ENCODE measurements around the gene LZTS2. TPM values are rescaled to one million over a fixed set of nuclear protein-coding genes. Genes with fewer than 3 reads are reported as not detected.

LZTS2 gene
- total RNA-seq, 1 experiment from 2014 or later = 69.1 TPM

DNA sequence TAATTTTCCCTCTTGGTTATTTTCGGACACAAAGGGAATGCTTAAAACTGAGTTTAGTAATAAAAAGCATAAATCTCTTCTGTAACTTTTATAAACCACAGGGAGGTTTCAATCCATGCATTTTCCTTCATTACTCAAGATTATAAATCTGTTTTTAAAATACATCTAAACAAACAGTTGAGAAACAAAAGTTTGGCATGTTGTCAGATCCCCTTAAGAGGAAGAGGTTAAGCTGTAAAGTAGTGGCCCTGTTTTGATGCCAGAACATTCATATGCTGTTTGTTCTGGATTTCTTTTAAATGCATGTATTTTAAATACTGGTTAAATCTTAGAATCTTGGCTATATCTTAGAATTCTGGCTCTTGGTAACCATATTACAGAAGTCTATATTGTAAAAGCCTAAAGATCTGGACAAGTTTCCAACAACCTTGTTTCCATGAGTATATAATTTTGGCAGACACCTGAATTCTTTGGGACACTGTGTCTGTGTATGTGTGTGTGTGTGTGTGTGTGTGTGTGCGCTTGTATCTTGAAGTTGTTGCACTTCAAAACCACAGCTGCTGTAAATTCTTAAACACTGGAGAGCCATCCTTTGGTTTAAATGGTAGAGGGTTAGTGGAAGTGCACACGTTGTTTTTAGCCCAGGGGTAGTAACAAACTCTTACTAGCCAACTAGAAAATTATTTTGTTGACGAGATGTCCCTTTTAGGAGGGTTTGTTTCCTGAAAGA is 37.1 kb upstream of the LZTS2 start:
- Histone ChIP-seq H2BK5ac (ENCODE audit: insufficient read length, low read length) (no peak overlapping the region), H4K91ac (ENCODE audit: insufficient read length, low read depth, low read length) (no peak overlapping the region), H3K4ac (ENCODE audit: low read depth, low read length) (no peak overlapping the region), H4K5ac (ENCODE audit: insufficient read length, low read depth, low read length) (no peak overlapping the region), H3K14ac (ENCODE audit: insufficient read depth, low read length) (no peak overlapping the region), H3K23ac (ENCODE audit: insufficient read length, low read depth, low read length) (no peak overlapping the region), H3K9me3 (ENCODE audit: control insufficient read depth, low read depth, low read length) (no peaks in the 10 kb centered on the region), H3K18ac (ENCODE audit: insufficient read length, low read depth, low read length) (no peak overlapping the region), H2BK120ac (ENCODE audit: low read depth, low read length, poor library complexity, severe bottlenecking) (no peak overlapping the region), H2BK12ac (ENCODE audit: insufficient read length, low read depth, low read length) (no peak overlapping the region), H3T11ph (ENCODE audit: low read length) (no peak overlapping the region), H3K9ac (ENCODE audit: extremely low read depth, insufficient read length, low read length) (no peak overlapping the region), H2AFZ (ENCODE audit: low read length) (no peak overlapping the region), H3K4me1 (ENCODE audit: insufficient read depth, low read length) (no peaks in the 10 kb centered on the region), H3K4me2 (ENCODE audit: insufficient read depth, insufficient read length, low read length) (no peak overlapping the region), H2AK5ac (ENCODE audit: insufficient read length, low read length) (no peak overlapping the region), H2BK20ac (ENCODE audit: low read depth, low read length, poor library complexity, severe bottlenecking) (no peak overlapping the region), H4K20me1 (ENCODE audit: control insufficient read depth, insufficient read depth, insufficient read length) (no peaks in the 10 kb centered on the region), H3K27me3 (ENCODE audit: insufficient read depth, low read length) (no peaks in the 10 kb centered on the region), H4K8ac (replicated peaks; ENCODE audit: insufficient read length, low read depth, low read length) (no peak overlapping the region), H3K79me2 (ENCODE audit: insufficient read depth, low read length) (no peaks in the 10 kb centered on the region), H3K23me2 (ENCODE audit: insufficient read length, low read depth, low read length, poor library complexity, severe bottlenecking) (no peaks in the 10 kb centered on the region), H3K27ac (ENCODE audit: insufficient read length, low read depth, low read length) (no peak overlapping the region), H2BK15ac (ENCODE audit: low read depth, low read length) (no peak overlapping the region), H3K79me1 (ENCODE audit: insufficient read depth, low read depth, low read length, poor library complexity, severe bottlenecking) (no peaks in the 10 kb centered on the region), H3K56ac (ENCODE audit: insufficient read length, low read depth, low read length) (no peak overlapping the region)
- Mint-ChIP-seq H3K27ac (peak overlapping the region in 1 of 3 experiments; percentile 39; a peak in 2 of 7 replicates), H3K4me1 (no peaks in the 10 kb centered on the region), H3K9me3 (no peaks in the 10 kb centered on the region), H3K36me3 (ENCODE audit: insufficient read depth in 1 of 3, low read depth in 3 of 3) (peaks cover 0 to 28% (median 24%) of the 10 kb centered on the region in 3 experiments; a peak in 5 of 7 replicates), H3K4me3 (no peak overlapping the region), H3K27me3 (ENCODE audit: low read depth) (no peaks in the 10 kb centered on the region)
- DNase-seq = no peak
- no CpG with 5 or more reads among the region's 4 CpGs for WGBS (ENCODE audit: extremely low coverage, insufficient read length, low lambda C conversion rate)
- TF ChIP-seq, protein P1, sequence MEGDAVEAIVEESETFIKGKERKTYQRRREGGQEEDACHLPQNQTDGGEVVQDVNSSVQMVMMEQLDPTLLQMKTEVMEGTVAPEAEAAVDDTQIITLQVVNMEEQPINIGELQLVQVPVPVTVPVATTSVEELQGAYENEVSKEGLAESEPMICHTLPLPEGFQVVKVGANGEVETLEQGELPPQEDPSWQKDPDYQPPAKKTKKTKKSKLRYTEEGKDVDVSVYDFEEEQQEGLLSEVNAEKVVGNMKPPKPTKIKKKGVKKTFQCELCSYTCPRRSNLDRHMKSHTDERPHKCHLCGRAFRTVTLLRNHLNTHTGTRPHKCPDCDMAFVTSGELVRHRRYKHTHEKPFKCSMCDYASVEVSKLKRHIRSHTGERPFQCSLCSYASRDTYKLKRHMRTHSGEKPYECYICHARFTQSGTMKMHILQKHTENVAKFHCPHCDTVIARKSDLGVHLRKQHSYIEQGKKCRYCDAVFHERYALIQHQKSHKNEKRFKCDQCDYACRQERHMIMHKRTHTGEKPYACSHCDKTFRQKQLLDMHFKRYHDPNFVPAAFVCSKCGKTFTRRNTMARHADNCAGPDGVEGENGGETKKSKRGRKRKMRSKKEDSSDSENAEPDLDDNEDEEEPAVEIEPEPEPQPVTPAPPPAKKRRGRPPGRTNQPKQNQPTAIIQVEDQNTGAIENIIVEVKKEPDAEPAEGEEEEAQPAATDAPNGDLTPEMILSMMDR (conservative IDR thresholded peaks at IDR 0.05) = no peak
